CD4-positive, alpha-beta T cell treated with Interleukin-15 for 4 hours (primary cell): ENCODE data around the gene ZMYM4.
"Not testable (repeated sequence)": the region's sequence is repeated elsewhere in the genome, so short reads cannot be mapped to it uniquely, and the experiment has no call there.

Source experiments
- DNase-seq: peaks from one replicate; pipeline ENCODE4 v3.0.0-alpha.2; 2020; ENCODE audit warnings: low spot score

Gene ZMYM4

DNA sequence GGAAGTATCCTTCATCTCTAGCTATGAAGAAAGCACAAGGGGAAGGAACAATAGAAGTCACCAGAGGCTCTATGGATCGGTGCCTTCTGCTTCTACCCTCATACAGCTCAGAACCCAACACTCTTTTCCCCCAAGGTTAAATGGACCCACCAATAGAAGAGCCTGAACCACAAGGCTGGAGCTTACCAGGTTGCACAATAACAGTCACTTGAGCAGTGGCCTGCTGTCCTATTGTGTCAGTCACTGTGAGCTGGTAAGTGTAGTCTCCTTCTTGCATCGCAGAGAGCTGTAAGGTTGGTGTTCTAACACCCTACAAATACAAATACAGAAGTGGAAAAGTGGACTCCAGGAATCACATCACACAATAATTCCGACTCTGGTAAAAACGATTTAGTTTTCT lies 185.7 kb downstream of the ZMYM4 start:
- DNase-seq: no peak

GRCh38 chr1:35454616-35455015 lies 186.1 kb downstream of the ZMYM4 start:
- no peak for DNase-seq

GRCh38 chr1:35460796-35461195 lies 192.3 kb downstream of the ZMYM4 start:
- DNase-seq: no peak

DNA sequence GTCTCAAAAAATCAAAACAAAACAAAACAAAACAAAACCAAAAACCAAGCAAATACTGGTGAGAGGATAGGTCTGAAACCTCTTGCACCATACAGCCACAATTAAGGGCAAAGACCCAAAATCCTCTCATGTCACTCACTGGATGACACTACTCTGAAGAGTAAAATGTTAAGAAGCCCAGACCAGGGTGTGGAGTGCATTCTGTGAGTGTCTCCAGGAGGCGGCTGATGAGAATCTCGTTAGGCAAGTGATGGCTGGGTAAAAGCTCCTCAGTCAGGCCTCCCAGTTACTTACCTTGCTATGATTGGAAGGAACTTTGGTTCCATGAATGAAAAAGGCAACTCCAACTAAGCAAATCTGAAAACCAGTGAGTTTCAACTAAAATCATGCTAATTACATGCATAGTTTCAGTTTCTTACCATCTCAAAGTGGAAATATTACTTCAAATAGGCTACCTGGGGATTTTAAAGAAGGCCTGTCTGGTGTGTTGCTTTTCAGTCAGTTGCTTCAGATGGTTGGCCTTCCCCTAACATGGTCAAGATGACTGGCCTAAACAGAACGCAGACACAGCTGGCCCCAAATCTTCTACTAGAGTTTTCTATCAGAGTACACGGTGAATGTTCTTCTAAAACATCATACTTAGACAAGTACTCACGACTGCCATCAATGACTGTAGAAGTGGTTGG lies 193.6 kb downstream of the ZMYM4 start:
- no peak for DNase-seq

DNA sequence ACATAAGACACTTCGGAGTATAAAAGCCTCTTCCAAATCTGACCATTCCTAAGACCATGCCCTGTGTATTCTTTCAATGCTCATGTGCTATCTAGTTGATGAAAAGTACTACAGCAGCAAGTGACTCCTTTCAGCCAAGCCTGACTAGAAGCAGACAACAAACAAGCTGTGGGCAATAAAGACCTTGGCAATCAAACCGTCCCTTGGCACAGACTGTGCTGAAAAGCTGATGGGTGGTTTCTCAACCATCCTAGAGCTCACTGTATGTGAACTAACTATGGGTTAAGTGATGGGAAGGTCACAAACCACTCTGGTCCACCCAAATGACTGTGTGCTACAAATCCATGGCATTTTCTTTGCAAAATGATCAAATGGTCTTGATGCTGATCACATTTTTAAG lies 194.7 kb downstream of the ZMYM4 start:
- DNase-seq: no peak

- DNase-seq: not testable (repeated sequence)
Measured at GRCh38 chr1:35463749-35464148, 195.2 kb downstream of the ZMYM4 start.

DNA sequence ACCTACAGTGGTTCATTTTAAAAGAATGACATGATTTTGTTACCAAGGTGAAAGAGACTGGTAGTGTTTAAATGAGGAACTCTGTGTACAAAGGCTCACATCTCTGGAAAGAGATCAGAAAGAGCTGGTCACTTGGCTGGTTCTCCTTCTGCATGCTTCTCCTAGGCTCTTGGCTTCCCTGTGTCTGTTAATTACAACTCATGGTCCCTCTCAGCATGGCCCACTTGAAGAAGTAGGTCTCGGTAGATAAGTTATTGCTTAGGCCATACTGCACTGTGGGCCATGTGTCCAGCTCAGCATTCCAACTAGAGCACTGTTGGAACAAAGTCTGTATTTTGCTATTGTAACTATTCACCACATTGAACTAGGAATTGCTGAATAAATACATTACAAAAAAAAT lies 197.6 kb downstream of the ZMYM4 start:
- DNase-seq: no peak

- DNase-seq: no peak
Measured at GRCh38 chr1:35470977-35471613, 202.6 kb downstream of the ZMYM4 start.
